ENCODE results near the gene SUPT3H.

DNA sequence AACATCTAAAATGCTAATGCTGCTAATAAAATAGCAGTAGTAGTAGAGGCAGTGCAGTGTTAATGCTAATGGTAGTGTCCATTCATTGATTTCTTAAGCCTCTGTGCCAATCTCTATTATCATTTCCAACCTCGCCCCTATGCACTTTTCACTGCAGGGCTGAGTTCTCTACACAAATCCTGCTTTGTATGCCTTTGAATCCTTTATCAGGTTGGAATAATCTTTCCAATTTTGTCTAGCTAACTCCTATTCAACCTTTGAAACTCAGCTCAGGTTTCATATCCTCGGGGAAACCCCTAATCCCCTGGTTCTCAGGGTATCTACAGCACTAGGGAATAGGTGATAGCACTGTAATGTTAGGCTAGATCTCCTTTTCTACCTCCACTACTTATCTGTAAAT lies 333.6 kb downstream of the SUPT3H start:
- TF ChIP-seq, protein P1, sequence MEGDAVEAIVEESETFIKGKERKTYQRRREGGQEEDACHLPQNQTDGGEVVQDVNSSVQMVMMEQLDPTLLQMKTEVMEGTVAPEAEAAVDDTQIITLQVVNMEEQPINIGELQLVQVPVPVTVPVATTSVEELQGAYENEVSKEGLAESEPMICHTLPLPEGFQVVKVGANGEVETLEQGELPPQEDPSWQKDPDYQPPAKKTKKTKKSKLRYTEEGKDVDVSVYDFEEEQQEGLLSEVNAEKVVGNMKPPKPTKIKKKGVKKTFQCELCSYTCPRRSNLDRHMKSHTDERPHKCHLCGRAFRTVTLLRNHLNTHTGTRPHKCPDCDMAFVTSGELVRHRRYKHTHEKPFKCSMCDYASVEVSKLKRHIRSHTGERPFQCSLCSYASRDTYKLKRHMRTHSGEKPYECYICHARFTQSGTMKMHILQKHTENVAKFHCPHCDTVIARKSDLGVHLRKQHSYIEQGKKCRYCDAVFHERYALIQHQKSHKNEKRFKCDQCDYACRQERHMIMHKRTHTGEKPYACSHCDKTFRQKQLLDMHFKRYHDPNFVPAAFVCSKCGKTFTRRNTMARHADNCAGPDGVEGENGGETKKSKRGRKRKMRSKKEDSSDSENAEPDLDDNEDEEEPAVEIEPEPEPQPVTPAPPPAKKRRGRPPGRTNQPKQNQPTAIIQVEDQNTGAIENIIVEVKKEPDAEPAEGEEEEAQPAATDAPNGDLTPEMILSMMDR (IDR thresholded peaks at IDR 0.05), result no peak
- TF ChIP-seq POLR2A (IDR thresholded peaks at IDR 0.05), result no peak

Data from lower leg skin (tissue), 3 donors.